HG03139 (cell line): ENCODE data around the gene PROCA1.
"Not testable (repeated sequence)": the region's sequence is repeated elsewhere in the genome, so short reads cannot be mapped to it uniquely, and the experiment has no call there.

Experiments used
- ATAC-seq: cut with Tn5 transposase; IDR thresholded peaks from one replicate; pipeline ENCODE4 v1.9.1; 2021; ENCODE audit not compliant: unreplicated experiment

PROCA1 gene

GRCh38 chr17:28675980-28676379 is 35.7 kb downstream of the PROCA1 start:
- no peak for ATAC-seq

- ATAC-seq = no peak
Measured at GRCh38 chr17:28675490-28675889, 36.2 kb downstream of the PROCA1 start.

- ATAC-seq = no peak
Measured at GRCh38 chr17:28669918-28670317, 41.8 kb downstream of the PROCA1 start.

GRCh38 chr17:28667870-28668269 is 43.8 kb downstream of the PROCA1 start:
- no peak for ATAC-seq

- no peak for ATAC-seq
Measured at GRCh38 chr17:28665994-28666393, 45.7 kb downstream of the PROCA1 start.

- no peak for ATAC-seq
Measured at GRCh38 chr17:28663723-28664122, 48.0 kb downstream of the PROCA1 start.

- ATAC-seq = no peak
Measured at GRCh38 chr17:28662527-28662829, 49.2 kb downstream of the PROCA1 start.

- ATAC-seq = peak; percentile 64
Measured at GRCh38 chr17:28661635-28662526, 49.8 kb downstream of the PROCA1 start, which contains the start of the genes SDF2 and SUPT6H. Gene SDF2, minus strand, starts transcription at chr17:28661906. Its CDS starts 30 bp downstream, at chr17:28661876. Gene SUPT6H, plus strand, starts transcription at chr17:28662205. Its CDS starts 11,197 bp downstream, at chr17:28673402.

- not testable (repeated sequence) for ATAC-seq
Measured at GRCh38 chr17:28659497-28659881, 52.2 kb downstream of the PROCA1 start.

- ATAC-seq = not testable (repeated sequence)
Measured at GRCh38 chr17:28658766-28659496, 52.8 kb downstream of the PROCA1 start.

- ATAC-seq = not testable (repeated sequence)
Measured at GRCh38 chr17:28658342-28658741, 53.3 kb downstream of the PROCA1 start.

GRCh38 chr17:28657756-28658155 is 53.9 kb downstream of the PROCA1 start:
- ATAC-seq = no peak

GRCh38 chr17:28655160-28655559 is 56.5 kb downstream of the PROCA1 start:
- ATAC-seq = no peak
